Activated CD8-positive, alpha-beta memory T cell treated with anti-CD3 and anti-CD28 coated beads, Interleukin-2, amount 50 U/mL, for 48 hours (primary cell): ENCODE measurements around the gene SEC14L5.

Source experiments
- DNase-seq: peaks from one replicate; pipeline ENCODE4 v3.0.0-alpha.2; 2020

SEC14L5 gene

GRCh38 chr16:4987580-4988374 lies 29.6 kb downstream of the SEC14L5 start:
- no peak for DNase-seq

GRCh38 chr16:4988647-4989046 lies 30.5 kb downstream of the SEC14L5 start:
- no peak for DNase-seq

- DNase-seq = no peak
These were observed 31.4 kb downstream of the SEC14L5 start for GRCh38 chr16:4989391-4990006.

- no peak for DNase-seq
These were observed 32.3 kb downstream of the SEC14L5 start for GRCh38 chr16:4990415-4990814.

GRCh38 chr16:4991754-4992153 lies 33.6 kb downstream of the SEC14L5 start:
- DNase-seq = no peak

- DNase-seq = no peak
These were observed 36.7 kb downstream of the SEC14L5 start for GRCh38 chr16:4994719-4995434.

GRCh38 chr16:5000573-5001001 lies 42.5 kb downstream of the SEC14L5 start:
- DNase-seq = no peak

- no peak for DNase-seq
These were observed 43.4 kb downstream of the SEC14L5 start for GRCh38 chr16:5001571-5001970.

GRCh38 chr16:5001986-5002385 lies 43.9 kb downstream of the SEC14L5 start:
- no peak for DNase-seq

GRCh38 chr16:5002699-5003143 lies 44.6 kb downstream of the SEC14L5 start:
- no peak for DNase-seq

GRCh38 chr16:5003211-5003610 lies 45.1 kb downstream of the SEC14L5 start:
- DNase-seq = no peak

GRCh38 chr16:5003828-5004227 lies 45.7 kb downstream of the SEC14L5 start:
- DNase-seq = no peak

- DNase-seq = no peak
These were observed 46.2 kb downstream of the SEC14L5 start for GRCh38 chr16:5004311-5004710.

- no peak for DNase-seq
These were observed 47.8 kb downstream of the SEC14L5 start for GRCh38 chr16:5005916-5006315.

GRCh38 chr16:5006348-5007193 lies 48.4 kb downstream of the SEC14L5 start:
- DNase-seq = no peak

GRCh38 chr16:5007256-5007655 lies 49.1 kb downstream of the SEC14L5 start:
- no peak for DNase-seq

- DNase-seq = no peak
These were observed 50.2 kb downstream of the SEC14L5 start for GRCh38 chr16:5008311-5008731.

- no peak for DNase-seq
These were observed 52.6 kb downstream of the SEC14L5 start for GRCh38 chr16:5010576-5011329.

GRCh38 chr16:5011637-5012036 lies 53.5 kb downstream of the SEC14L5 start:
- DNase-seq = no peak

GRCh38 chr16:5012887-5013286 lies 54.8 kb downstream of the SEC14L5 start:
- DNase-seq = no peak

GRCh38 chr16:5015351-5015750 lies 57.2 kb downstream of the SEC14L5 start:
- DNase-seq = no peak

GRCh38 chr16:5015887-5016286 lies 57.8 kb downstream of the SEC14L5 start:
- DNase-seq = no peak
